GM18499 (cell line): ENCODE data around the gene CYP26A1.

Experiments
- ATAC-seq: cut with Tn5 transposase; IDR thresholded peaks from one replicate; pipeline ENCODE4 v1.9.1; 2021; ENCODE audit warnings: moderate number of reproducible peaks; ENCODE audit not compliant: insufficient read depth, unreplicated experiment

The CYP26A1 gene

GRCh38 chr10:93073539-93074146, at the start of gene CYP26A1:
TSS of gene CYP26A1 (plus strand) at chr10:93073893. CDS start at chr10:93073935, 42 bp downstream.
- ATAC-seq, result no peak

GRCh38 chr10:93026072-93026471, 47.6 kb upstream of the CYP26A1 start:
- no peak for ATAC-seq

- no peak for ATAC-seq
Measured at GRCh38 chr10:93027508-93027907, 46.2 kb upstream of the CYP26A1 start.

- ATAC-seq, result no peak
Measured at GRCh38 chr10:93028883-93029282, 44.8 kb upstream of the CYP26A1 start.

GRCh38 chr10:93030409-93030808, 43.3 kb upstream of the CYP26A1 start:
- no peak for ATAC-seq

GRCh38 chr10:93032105-93032808, 41.4 kb upstream of the CYP26A1 start:
- no peak for ATAC-seq

- no peak for ATAC-seq
Measured at GRCh38 chr10:93032809-93033137, 40.9 kb upstream of the CYP26A1 start.

- no peak for ATAC-seq
Measured at GRCh38 chr10:93034426-93034825, 39.3 kb upstream of the CYP26A1 start.

- no peak for ATAC-seq
Measured at GRCh38 chr10:93039110-93039509, 34.6 kb upstream of the CYP26A1 start.

GRCh38 chr10:93039721-93040120, 34.0 kb upstream of the CYP26A1 start:
- ATAC-seq, result no peak

- ATAC-seq, result no peak
Measured at GRCh38 chr10:93054486-93054885, 19.2 kb upstream of the CYP26A1 start.

GRCh38 chr10:93058139-93058538, 15.6 kb upstream of the CYP26A1 start:
- ATAC-seq, result no peak

GRCh38 chr10:93059975-93060886, 13.5 kb upstream of the CYP26A1 start, which contains the start of gene CYP26C1:
TSS of gene CYP26C1 (plus strand) at chr10:93060798. CDS start at chr10:93061264, 466 bp downstream.
- no peak for ATAC-seq

- ATAC-seq, result no peak
Measured at GRCh38 chr10:93060887-93061593, 12.7 kb upstream of the CYP26A1 start.

GRCh38 chr10:93061594-93062513, 11.8 kb upstream of the CYP26A1 start:
- no peak for ATAC-seq

- no peak for ATAC-seq
Measured at GRCh38 chr10:93062514-93063143, 11.1 kb upstream of the CYP26A1 start.

- no peak for ATAC-seq
Measured at GRCh38 chr10:93063144-93063976, 10.3 kb upstream of the CYP26A1 start.
